CD14-positive monocyte (primary cell): ENCODE data around the gene IMMP2L. TPM values are rescaled to one million over a fixed set of nuclear protein-coding genes. Genes with fewer than 3 reads are reported as not detected.

Experiments used
- DNase-seq, 3 donors: peaks; one replicate each; pipeline ENCODE4 v3.0.0-alpha.2; 2011 to 2022
- H2AFZ ChIP-seq: 2 replicates; pipeline ENCODE4 v1.6.0; 2012; ENCODE audit warnings: mild to moderate bottlenecking, low read depth, low read length, inconsistent platforms; ENCODE audit not compliant: insufficient read depth, poor library complexity, severe bottlenecking
- H3K27ac ChIP-seq, 2 donors: 1 replicate in 1 of 2; 2 replicates in 1 of 2; pipeline ENCODE4 v1.5.1; 2012 to 2013; ENCODE audit warnings: low read length in 2 of 2, control low read depth in 1 of 2, inconsistent platforms in 1 of 2, low read depth in 1 of 2, mild to moderate bottlenecking in 1 of 2
- H3K27me3 ChIP-seq, 2 donors: one replicate each; pipeline versions ENCODE4 v1.6.0 to v1.6.1; 2011 to 2013; ENCODE audit warnings: low read length in 2 of 2; ENCODE audit not compliant: control insufficient read depth in 2 of 2, insufficient read depth in 2 of 2
- H3K36me3 ChIP-seq, 2 donors: replicated peaks in 1 of 2; 1 replicate in 1 of 2; 2 replicates in 1 of 2; pipeline versions ENCODE4 v1.5.1 to v1.6.1; 2012 to 2013; ENCODE audit warnings: low read length in 2 of 2, control low read depth in 1 of 2, inconsistent platforms in 1 of 2, mild to moderate bottlenecking in 1 of 2; ENCODE audit not compliant: insufficient read depth in 2 of 2, control insufficient read depth in 1 of 2
- H3K4me1 ChIP-seq, 2 donors: 1 replicate in 1 of 2; 2 replicates in 1 of 2; pipeline versions ENCODE4 v1.5.1 to v1.6.1; 2012 to 2013; ENCODE audit warnings: low read length in 2 of 2, control low read depth in 1 of 2, inconsistent platforms in 1 of 2, mild to moderate bottlenecking in 1 of 2, moderate library complexity in 1 of 2; ENCODE audit not compliant: insufficient read depth in 2 of 2, control insufficient read depth in 1 of 2
- H3K4me2 ChIP-seq: replicated peaks from 2 replicates; pipeline ENCODE3; 2012; ENCODE audit warnings: low read length, moderate library complexity, mild to moderate bottlenecking; ENCODE audit not compliant: poor library complexity, severe bottlenecking; ENCODE audit errors: extremely low read depth
- H3K4me3 ChIP-seq, 3 experiments: fragments of 200-600 bp in 1 of 3; sonication (generic) in 1 of 3; replicated peaks in 1 of 3; 1 replicate in 2 of 3; 2 replicates in 1 of 3; pipeline ENCODE4 v1.5.1; 2011 to 2013; ENCODE audit warnings: low read length in 3 of 3, mild to moderate bottlenecking in 3 of 3, control low read depth in 2 of 3, low read depth in 2 of 3, inconsistent platforms in 1 of 3, moderate library complexity in 1 of 3
- H3K79me2 ChIP-seq: 2 replicates; pipeline ENCODE4 v1.6.0; 2012; ENCODE audit warnings: mild to moderate bottlenecking, control low read depth, inconsistent platforms, low read length, moderate library complexity; ENCODE audit not compliant: insufficient read depth
- H3K9ac ChIP-seq: 2 replicates; pipeline ENCODE4 v1.6.0; 2017; ENCODE audit warnings: low read length, mild to moderate bottlenecking; ENCODE audit not compliant: insufficient read depth, poor library complexity, severe bottlenecking
- H3K9me3 ChIP-seq, 2 donors: replicated peaks in 1 of 2; 1 replicate in 1 of 2; 2 replicates in 1 of 2; pipeline versions ENCODE4 v1.5.1 to v1.6.1; 2012 to 2013; ENCODE audit warnings: low read length in 2 of 2, control low read depth in 1 of 2; ENCODE audit not compliant: control insufficient read depth in 1 of 2, insufficient read depth in 1 of 2
- H4K20me1 ChIP-seq: 2 replicates; pipeline ENCODE4 v1.6.0; 2012; ENCODE audit warnings: mild to moderate bottlenecking, low read length, control low read depth, moderate library complexity; ENCODE audit not compliant: insufficient read depth
- H3K27ac Mint-ChIP-seq, 7 donors: one replicate each; pipeline ENCODE4 v1.8.0; 2020; ENCODE audit warnings: mild to moderate bottlenecking in 7 of 7, mixed read lengths in 7 of 7, moderate library complexity in 6 of 7, inconsistent platforms in 2 of 7
- H3K27me3 Mint-ChIP-seq, 3 donors: one replicate each; pipeline ENCODE4 v1.8.0; 2021 to 2022; ENCODE audit warnings: low read depth in 3 of 3, mild to moderate bottlenecking in 3 of 3, mixed read lengths in 3 of 3, moderate library complexity in 3 of 3, inconsistent platforms in 1 of 3
- H3K36me3 Mint-ChIP-seq, 2 donors: one replicate each; pipeline ENCODE4 v1.8.0; 2020; ENCODE audit warnings: mixed read lengths in 2 of 2, inconsistent platforms in 1 of 2, mild to moderate bottlenecking in 1 of 2
- H3K4me1 Mint-ChIP-seq: one replicate; pipeline ENCODE4 v1.8.0; 2020; ENCODE audit warnings: mild to moderate bottlenecking, mixed read lengths
- H3K4me3 Mint-ChIP-seq, 2 donors: one replicate each; pipeline ENCODE4 v1.8.0; 2020; ENCODE audit warnings: mild to moderate bottlenecking in 2 of 2, mixed read lengths in 2 of 2, moderate library complexity in 1 of 2
- H3K9me3 Mint-ChIP-seq, 7 donors: one replicate each; pipeline ENCODE4 v1.8.0; 2020 to 2022; ENCODE audit warnings: mixed read lengths in 7 of 7, mild to moderate bottlenecking in 6 of 7, moderate library complexity in 6 of 7, inconsistent platforms in 2 of 7
- WGBS: methylation state at CpG from one replicate; pipeline ENCODE4 v1.1.5; 2013; ENCODE audit warnings: missing lambda C conversion rate; ENCODE audit not compliant: insufficient coverage; 5-methylcytosine and 5-hydroxymethylcytosine counted together
- intact Hi-C, 2 donors: fragments of 100-400 bp; cut with micrococcal nuclease; formaldehyde crosslinking; loops; one replicate each; pipeline versions ENCODE4 v1.15.0 to v1.15.1; 2023
- polyA plus RNA-seq, 3 donors: library from polyadenylated mRNA; depleted of rRNA in 1 of 3; unstranded in 2 of 3; stranded (reverse) in 1 of 3; fragments of 300-500 nt in 2 of 3; fragments of >200 nt in 1 of 3; fragmentation: Illumina TruSeq in 2 of 3; gene quantifications; 1 replicate in 2 of 3; 2 replicates in 1 of 3; pipeline ENCODE4 v1.2.3, GENCODE V29; 2012 to 2021
- TF ChIP-seq, protein P1 (sequence below): fragments of 200-600 bp; IDR thresholded peaks from one replicate; pipeline ENCODE4 v1.8.0; 2022; ENCODE audit warnings: antibody characterized with exemption, mild to moderate bottlenecking

The IMMP2L gene
- polyA plus RNA-seq, 3 donors, result 1.9 to 6.4 (median 6.2) TPM

DNA sequence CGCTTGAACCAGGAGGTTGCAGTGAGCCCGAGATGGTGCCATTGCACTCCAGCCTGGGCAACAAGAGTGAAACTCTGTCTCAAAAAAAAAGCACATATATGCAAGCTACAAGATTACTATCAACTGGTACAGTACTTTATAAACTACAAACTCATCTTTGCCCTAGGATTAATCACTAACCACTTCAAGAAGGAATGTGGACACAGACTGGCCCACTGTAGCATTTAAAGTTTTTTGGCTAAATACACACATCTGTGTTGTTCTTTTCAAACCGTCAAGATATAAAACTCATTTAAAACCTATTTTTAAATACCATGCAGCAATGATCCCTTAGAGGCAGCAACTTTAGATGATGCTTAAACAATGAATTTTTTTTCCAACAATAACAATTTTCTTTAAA, 205.4 kb downstream of the IMMP2L start:
- 100% methylated on average over 2 of the region's 3 CpGs for WGBS
- no peaks in the 10 kb centered on the region for H3K4me1 ChIP-seq

DNA sequence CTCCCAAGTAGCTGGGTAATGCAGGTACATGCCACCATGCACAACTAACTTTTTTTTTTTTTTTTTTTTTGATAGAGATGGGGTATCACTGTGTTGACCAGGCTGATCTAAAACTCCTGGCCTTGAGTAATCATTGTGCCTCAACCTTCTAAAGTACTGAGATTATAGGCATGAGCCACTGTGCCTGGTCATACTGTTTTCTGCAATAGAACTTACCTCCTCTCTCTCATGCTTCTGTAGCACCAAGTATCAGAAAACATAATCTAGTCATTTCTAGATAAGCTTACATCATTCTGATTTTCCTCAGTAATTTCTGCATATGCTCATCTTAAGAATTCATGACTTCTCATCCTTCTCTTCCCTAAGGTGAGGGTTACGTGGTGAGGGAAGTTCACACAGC, 210.0 kb downstream of the IMMP2L start:
- no peak overlapping the region for H3K27ac Mint-ChIP-seq
- Histone ChIP-seq H3K4me2 (no peak overlapping the region), H3K9me3 (peaks cover 0 to 2% of the 10 kb centered on the region in 2 donors), H3K36me3 (no peaks in the 10 kb centered on the region), H3K27ac (no peak overlapping the region), H3K27me3 (no peaks in the 10 kb centered on the region), H3K4me1 (no peaks in the 10 kb centered on the region), H4K20me1 (no peaks in the 10 kb centered on the region), H3K79me2 (no peaks in the 10 kb centered on the region), H3K4me3 (no peak overlapping the region), H3K9ac (no peak overlapping the region), H2AFZ (no peak overlapping the region)
- no peak overlapping the region for H3K4me3 Mint-ChIP-seq
- H3K27me3 Mint-ChIP-seq, result peaks cover 0 to 3% (median 0%) of the 10 kb centered on the region in 3 donors
- TF ChIP-seq, protein P1, sequence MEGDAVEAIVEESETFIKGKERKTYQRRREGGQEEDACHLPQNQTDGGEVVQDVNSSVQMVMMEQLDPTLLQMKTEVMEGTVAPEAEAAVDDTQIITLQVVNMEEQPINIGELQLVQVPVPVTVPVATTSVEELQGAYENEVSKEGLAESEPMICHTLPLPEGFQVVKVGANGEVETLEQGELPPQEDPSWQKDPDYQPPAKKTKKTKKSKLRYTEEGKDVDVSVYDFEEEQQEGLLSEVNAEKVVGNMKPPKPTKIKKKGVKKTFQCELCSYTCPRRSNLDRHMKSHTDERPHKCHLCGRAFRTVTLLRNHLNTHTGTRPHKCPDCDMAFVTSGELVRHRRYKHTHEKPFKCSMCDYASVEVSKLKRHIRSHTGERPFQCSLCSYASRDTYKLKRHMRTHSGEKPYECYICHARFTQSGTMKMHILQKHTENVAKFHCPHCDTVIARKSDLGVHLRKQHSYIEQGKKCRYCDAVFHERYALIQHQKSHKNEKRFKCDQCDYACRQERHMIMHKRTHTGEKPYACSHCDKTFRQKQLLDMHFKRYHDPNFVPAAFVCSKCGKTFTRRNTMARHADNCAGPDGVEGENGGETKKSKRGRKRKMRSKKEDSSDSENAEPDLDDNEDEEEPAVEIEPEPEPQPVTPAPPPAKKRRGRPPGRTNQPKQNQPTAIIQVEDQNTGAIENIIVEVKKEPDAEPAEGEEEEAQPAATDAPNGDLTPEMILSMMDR, result no peak
- WGBS, result no CpG with 5 or more reads among the region's 1 CpG
- intact Hi-C loops, result no loop called here
- H3K36me3 Mint-ChIP-seq, result no peaks in the 10 kb centered on the region
- DNase-seq, result no peak
- H3K4me1 Mint-ChIP-seq, result no peaks in the 10 kb centered on the region
- peaks cover 0 to 14% (median 3%) of the 10 kb centered on the region in 7 donors for H3K9me3 Mint-ChIP-seq

More for the DNA sequence above, 205.4 kb downstream of the IMMP2L start:
- H4K20me1 ChIP-seq, result no peaks in the 10 kb centered on the region
- Mint-ChIP-seq H3K27me3 (no peaks in the 10 kb centered on the region), H3K9me3 (peaks cover 0 to 8% (median 1%) of the 10 kb centered on the region in 7 donors), H3K4me1 (no peaks in the 10 kb centered on the region), H3K27ac (no peak overlapping the region), H3K36me3 (no peaks in the 10 kb centered on the region), H3K4me3 (no peak overlapping the region)
- H3K4me3 ChIP-seq, result no peak overlapping the region
- peaks cover 0 to 2% of the 10 kb centered on the region in 2 donors for H3K9me3 ChIP-seq
- H3K36me3 ChIP-seq, result no peaks in the 10 kb centered on the region
- intact Hi-C loops, result no loop called here
- no peak for DNase-seq
- H2AFZ ChIP-seq, result no peak overlapping the region
- no peaks in the 10 kb centered on the region for H3K79me2 ChIP-seq
- H3K27me3 ChIP-seq, result no peaks in the 10 kb centered on the region
- no peak overlapping the region for H3K4me2 ChIP-seq
- H3K9ac ChIP-seq, result no peak overlapping the region
- H3K27ac ChIP-seq, result no peak overlapping the region
- TF ChIP-seq, protein P1, result no peak
